Measurements from ENCODE around the gene LIN54. TPM values are rescaled to one million over a fixed set of nuclear protein-coding genes. Genes with fewer than 3 reads are reported as not detected.

Gene LIN54
- total RNA-seq, 1 donor from 2014 or later, result 11.1 TPM

- Histone ChIP-seq H4K20me1 (ENCODE audit: insufficient read depth, low read length) (no peaks in the 10 kb centered on the region), H3K4me3 (ENCODE audit: insufficient read depth, low read depth, low read length) (no peak overlapping the region), H3K36me3 (ENCODE audit: insufficient read depth, low read length) (no peaks in the 10 kb centered on the region), H3K27ac (ENCODE audit: low read depth, low read length) (no peak overlapping the region), H3K9ac (ENCODE audit: low read length) (no peak overlapping the region), H3K27me3 (ENCODE audit: insufficient read depth, low read length) (no peaks in the 10 kb centered on the region), H3K79me2 (ENCODE audit: insufficient read depth, low read length) (no peaks in the 10 kb centered on the region), H2AFZ (ENCODE audit: low read depth, low read length) (no peak overlapping the region), H3K4me2 (ENCODE audit: low read length) (peak overlapping the region; percentile 43), H3K9me3 (ENCODE audit: insufficient read depth, low read depth, low read length) (peaks cover 7% of the 10 kb centered on the region), H3K4me1 (ENCODE audit: insufficient read depth, low read length) (no peaks in the 10 kb centered on the region)
- Mint-ChIP-seq H3K27ac (ENCODE audit: unreplicated experiment) (no peak overlapping the region), H3K4me3 (ENCODE audit: unreplicated experiment) (no peak overlapping the region), H3K36me3 (ENCODE audit: low read depth, unreplicated experiment) (peaks cover 2% of the 10 kb centered on the region), H3K4me1 (ENCODE audit: low read depth, unreplicated experiment) (no peaks in the 10 kb centered on the region), H3K27me3 (ENCODE audit: low read depth, unreplicated experiment) (no peaks in the 10 kb centered on the region), H3K9me3 (ENCODE audit: unreplicated experiment) (peaks cover 6% of the 10 kb centered on the region)
- FAIRE-seq (no peak), DNase-seq (ENCODE audit: low read depth) (peak; percentile 37)
- TF ChIP-seq EZH2 (IDR thresholded peaks at IDR 0.05; ENCODE audit: insufficient read depth, low read length), result no peak
- TF ChIP-seq, protein P1, sequence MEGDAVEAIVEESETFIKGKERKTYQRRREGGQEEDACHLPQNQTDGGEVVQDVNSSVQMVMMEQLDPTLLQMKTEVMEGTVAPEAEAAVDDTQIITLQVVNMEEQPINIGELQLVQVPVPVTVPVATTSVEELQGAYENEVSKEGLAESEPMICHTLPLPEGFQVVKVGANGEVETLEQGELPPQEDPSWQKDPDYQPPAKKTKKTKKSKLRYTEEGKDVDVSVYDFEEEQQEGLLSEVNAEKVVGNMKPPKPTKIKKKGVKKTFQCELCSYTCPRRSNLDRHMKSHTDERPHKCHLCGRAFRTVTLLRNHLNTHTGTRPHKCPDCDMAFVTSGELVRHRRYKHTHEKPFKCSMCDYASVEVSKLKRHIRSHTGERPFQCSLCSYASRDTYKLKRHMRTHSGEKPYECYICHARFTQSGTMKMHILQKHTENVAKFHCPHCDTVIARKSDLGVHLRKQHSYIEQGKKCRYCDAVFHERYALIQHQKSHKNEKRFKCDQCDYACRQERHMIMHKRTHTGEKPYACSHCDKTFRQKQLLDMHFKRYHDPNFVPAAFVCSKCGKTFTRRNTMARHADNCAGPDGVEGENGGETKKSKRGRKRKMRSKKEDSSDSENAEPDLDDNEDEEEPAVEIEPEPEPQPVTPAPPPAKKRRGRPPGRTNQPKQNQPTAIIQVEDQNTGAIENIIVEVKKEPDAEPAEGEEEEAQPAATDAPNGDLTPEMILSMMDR (IDR thresholded peaks at IDR 0.05; ENCODE audit: insufficient read depth, low read depth, low read length), result no peak
Measured at GRCh38 chr4:83022724-83023450, 12.3 kb upstream of the LIN54 start.

GRCh38 chr4:83019794-83020494 lies 9.3 kb upstream of the LIN54 start:
- H3K4me2 ChIP-seq (ENCODE audit: low read length), result no peak overlapping the region
- no peak overlapping the region for H3K27ac ChIP-seq (ENCODE audit: low read depth, low read length)
- Mint-ChIP-seq H3K27me3 (ENCODE audit: low read depth, unreplicated experiment) (no peaks in the 10 kb centered on the region), H3K36me3 (ENCODE audit: low read depth, unreplicated experiment) (no peaks in the 10 kb centered on the region), H3K9me3 (ENCODE audit: unreplicated experiment) (peaks cover 5% of the 10 kb centered on the region), H3K4me1 (ENCODE audit: low read depth, unreplicated experiment) (no peaks in the 10 kb centered on the region), H3K27ac (ENCODE audit: unreplicated experiment) (no peak overlapping the region), H3K4me3 (ENCODE audit: unreplicated experiment) (no peak overlapping the region)
- H4K20me1 ChIP-seq (ENCODE audit: insufficient read depth, low read length), result no peaks in the 10 kb centered on the region
- no peaks in the 10 kb centered on the region for H3K36me3 ChIP-seq (ENCODE audit: insufficient read depth, low read length)
- no peak overlapping the region for H3K4me3 ChIP-seq (ENCODE audit: insufficient read depth, low read depth, low read length)
- H3K4me1 ChIP-seq (ENCODE audit: insufficient read depth, low read length), result no peaks in the 10 kb centered on the region
- FAIRE-seq (no peak), DNase-seq (ENCODE audit: low read depth) (no peak)
- H3K79me2 ChIP-seq (ENCODE audit: insufficient read depth, low read length), result no peaks in the 10 kb centered on the region
- TF ChIP-seq, protein P1 (IDR thresholded peaks at IDR 0.05; ENCODE audit: insufficient read depth, low read depth, low read length), result no peak
- TF ChIP-seq EZH2 (IDR thresholded peaks at IDR 0.05; ENCODE audit: insufficient read depth, low read length), result no peak
- no peak overlapping the region for H2AFZ ChIP-seq (ENCODE audit: low read depth, low read length)
- no peak overlapping the region for H3K9ac ChIP-seq (ENCODE audit: low read length)
- peaks cover 7% of the 10 kb centered on the region for H3K9me3 ChIP-seq (ENCODE audit: insufficient read depth, low read depth, low read length)
- no peaks in the 10 kb centered on the region for H3K27me3 ChIP-seq (ENCODE audit: insufficient read depth, low read length)

Measured in astrocyte (in vitro differentiated cells and primary cell).